Panc1 (cell line): Measurements from ENCODE around the gene NUP93. TPM values are rescaled to one million over a fixed set of nuclear protein-coding genes. Genes with fewer than 3 reads are reported as not detected.

Experiments
- ATAC-seq: fragments of 200-7000 bp; cut with Tn5 transposase; 2 replicates; pipeline ENCODE4 v1.9.1; 2020; ENCODE audit warnings: mild to moderate bottlenecking, moderate library complexity
- BruUV-seq: library from RNA; stranded (reverse); fragments of 400-500 nt; replicated peaks from 2 replicates; lab custom pipeline; 2021; lab: Mats Ljungman, UMichigan
- CTCF ChIA-PET: fragments of 300-600 bp; sonication (Branson Sonifier 250); formaldehyde crosslinking; loops from one replicate; lab custom pipeline; 2022; ENCODE audit warnings: antibody characterized with exemption; lab: Charles Lee
- POLR2A ChIA-PET: fragments of 300-600 bp; sonication (Branson Sonifier 250); formaldehyde crosslinking; loops from one replicate; lab custom pipeline; 2022; ENCODE audit warnings: antibody characterized with exemption; lab: Charles Lee
- DNase-seq: peaks from one replicate; pipeline ENCODE4 v3.0.0-alpha.2; 2010; ENCODE audit warnings: low read depth, low spot score
- H3K27ac ChIP-seq: 2 replicates; pipeline ENCODE4 v1.5.1; 2011; ENCODE audit warnings: mild to moderate bottlenecking, low read length, inconsistent platforms
- H3K27me3 ChIP-seq: fragments of 200-500 bp; sonication (Bioruptor generic); 2 replicates; pipeline ENCODE4 v1.6.0; 2014; ENCODE audit warnings: low read length, inconsistent platforms; ENCODE audit not compliant: control insufficient read depth, insufficient read depth
- H3K36me3 ChIP-seq: fragments of 200-500 bp; sonication (Bioruptor generic); 2 replicates; pipeline ENCODE4 v1.5.1; 2014; ENCODE audit warnings: inconsistent platforms, mild to moderate bottlenecking, low read length, moderate library complexity; ENCODE audit not compliant: control insufficient read depth, insufficient read depth
- H3K4me1 ChIP-seq: 2 replicates; pipeline ENCODE4 v1.5.1; 2011; ENCODE audit warnings: inconsistent platforms, mild to moderate bottlenecking, low read length, moderate library complexity; ENCODE audit not compliant: control insufficient read depth, insufficient read depth
- H3K4me3 ChIP-seq, 2 experiments: 2 replicates each; pipeline ENCODE4 v1.5.1; 2011 to 2012; ENCODE audit warnings: low read depth in 2 of 2, low read length in 2 of 2, mild to moderate bottlenecking in 2 of 2, inconsistent platforms in 1 of 2, moderate library complexity in 1 of 2
- H3K9me3 ChIP-seq: fragments of 200-500 bp; sonication (Bioruptor generic); 2 replicates; pipeline ENCODE4 v1.5.1; 2014; ENCODE audit warnings: low read depth, mild to moderate bottlenecking, inconsistent platforms, low read length, moderate library complexity; ENCODE audit not compliant: control insufficient read depth, insufficient read depth
- POLR2AphosphoS5 ChIP-seq: IDR thresholded peaks from 2 replicates; pipeline ENCODE4 v1.6.1; 2012; ENCODE audit warnings: mild to moderate bottlenecking, low read depth, low read length, moderate library complexity
- SIN3A ChIP-seq: IDR thresholded peaks from 2 replicates; pipeline ENCODE4 v1.6.1; 2012; ENCODE audit warnings: low read depth, mild to moderate bottlenecking, low read length, moderate library complexity, borderline replicate concordance; ENCODE audit not compliant: insufficient read depth
- TCF7L2 ChIP-seq: IDR thresholded peaks from 2 replicates; pipeline ENCODE4 v1.6.1; 2011; ENCODE audit warnings: mild to moderate bottlenecking, low read depth, low read length, inconsistent platforms
- in situ Hi-C: cut with HindIII; loops from 2 replicates; pipeline ENCODE4 v1.10.0; 2016; ENCODE audit warnings: low sequenced_read_pairs, low pct_unique_long_range_greater_than_20kb
- intact Hi-C: fragments of 100-400 bp; cut with micrococcal nuclease; formaldehyde crosslinking; loops from one replicate; pipeline ENCODE4 v1.10.0; 2022; ENCODE audit not compliant: unreplicated experiment
- total RNA-seq: library from RNA; stranded (reverse); gene quantifications from one replicate; pipeline ENCODE4 v1.2.1, GENCODE V29; 2021; ENCODE audit not compliant: unreplicated experiment
- TF ChIP-seq, protein P1 (sequence below), 2 experiments: IDR thresholded peaks; 2 replicates each; pipeline ENCODE4 v1.6.1; 2011 to 2012; ENCODE audit warnings: low read depth in 2 of 2, control low read depth in 1 of 2, low read length in 1 of 2, mild to moderate bottlenecking in 1 of 2, moderate library complexity in 1 of 2; ENCODE audit not compliant: insufficient read depth in 1 of 2
- TF ChIP-seq, protein P2 (sequence below): fragments of 450-650 bp; IDR thresholded peaks from 2 replicates; pipeline ENCODE4 v1.5.1; 2017; ENCODE audit warnings: mild to moderate bottlenecking

Gene NUP93
- total RNA-seq, 1 experiment from 2014 or later = 88.5 TPM

DNA sequence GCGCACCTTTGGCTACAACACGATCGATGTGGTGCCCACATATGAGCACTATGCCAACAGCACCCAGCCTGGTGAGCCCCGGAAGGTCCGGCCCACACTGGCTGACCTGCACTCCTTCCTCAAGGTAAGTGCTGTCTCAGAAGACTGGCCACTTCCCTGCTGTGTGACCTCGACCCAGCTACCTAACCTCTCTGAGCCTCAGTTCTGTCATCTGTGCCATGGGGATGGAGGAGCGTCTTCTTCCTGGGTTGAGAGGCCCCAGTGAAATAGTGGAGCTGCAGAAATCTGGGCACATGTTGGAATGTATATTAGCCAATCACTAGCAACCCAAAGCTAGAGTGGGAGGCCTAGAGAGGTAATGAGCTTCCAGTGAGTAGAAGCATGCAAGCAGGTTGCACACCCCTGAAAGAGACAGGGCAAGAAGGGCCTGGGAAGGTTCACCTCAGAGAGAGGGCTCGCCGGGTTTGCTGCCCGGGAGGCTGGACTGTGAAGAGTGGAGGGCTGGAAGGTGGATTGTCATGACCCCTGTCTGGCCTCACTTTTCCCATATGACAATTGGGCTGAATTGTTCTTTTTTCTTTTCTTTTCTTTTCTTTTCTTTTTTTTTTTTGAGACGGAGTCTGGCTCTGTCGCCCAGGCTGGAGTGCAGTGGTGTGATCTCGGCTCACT, 135.6 kb downstream of the NUP93 start:
- H3K9me3 ChIP-seq = no peaks in the 10 kb centered on the region
- H3K27ac ChIP-seq = no peak overlapping the region
- POLR2A ChIA-PET = no interaction called here
- intact Hi-C loops = loop anchor here (10.0 kb wide), 1 partner anchor 429 kb away; no protein-coding TSS in a partner anchor
- no peaks in the 10 kb centered on the region for H3K27me3 ChIP-seq
- H3K4me3 ChIP-seq = no peak overlapping the region
- no peak for DNase-seq
- TF ChIP-seq TCF7L2 (no peak), SIN3A (no peak), POLR2AphosphoS5 (no peak)
- TF ChIP-seq, protein P1, sequence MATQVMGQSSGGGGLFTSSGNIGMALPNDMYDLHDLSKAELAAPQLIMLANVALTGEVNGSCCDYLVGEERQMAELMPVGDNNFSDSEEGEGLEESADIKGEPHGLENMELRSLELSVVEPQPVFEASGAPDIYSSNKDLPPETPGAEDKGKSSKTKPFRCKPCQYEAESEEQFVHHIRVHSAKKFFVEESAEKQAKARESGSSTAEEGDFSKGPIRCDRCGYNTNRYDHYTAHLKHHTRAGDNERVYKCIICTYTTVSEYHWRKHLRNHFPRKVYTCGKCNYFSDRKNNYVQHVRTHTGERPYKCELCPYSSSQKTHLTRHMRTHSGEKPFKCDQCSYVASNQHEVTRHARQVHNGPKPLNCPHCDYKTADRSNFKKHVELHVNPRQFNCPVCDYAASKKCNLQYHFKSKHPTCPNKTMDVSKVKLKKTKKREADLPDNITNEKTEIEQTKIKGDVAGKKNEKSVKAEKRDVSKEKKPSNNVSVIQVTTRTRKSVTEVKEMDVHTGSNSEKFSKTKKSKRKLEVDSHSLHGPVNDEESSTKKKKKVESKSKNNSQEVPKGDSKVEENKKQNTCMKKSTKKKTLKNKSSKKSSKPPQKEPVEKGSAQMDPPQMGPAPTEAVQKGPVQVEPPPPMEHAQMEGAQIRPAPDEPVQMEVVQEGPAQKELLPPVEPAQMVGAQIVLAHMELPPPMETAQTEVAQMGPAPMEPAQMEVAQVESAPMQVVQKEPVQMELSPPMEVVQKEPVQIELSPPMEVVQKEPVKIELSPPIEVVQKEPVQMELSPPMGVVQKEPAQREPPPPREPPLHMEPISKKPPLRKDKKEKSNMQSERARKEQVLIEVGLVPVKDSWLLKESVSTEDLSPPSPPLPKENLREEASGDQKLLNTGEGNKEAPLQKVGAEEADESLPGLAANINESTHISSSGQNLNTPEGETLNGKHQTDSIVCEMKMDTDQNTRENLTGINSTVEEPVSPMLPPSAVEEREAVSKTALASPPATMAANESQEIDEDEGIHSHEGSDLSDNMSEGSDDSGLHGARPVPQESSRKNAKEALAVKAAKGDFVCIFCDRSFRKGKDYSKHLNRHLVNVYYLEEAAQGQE (IDR thresholded peaks at IDR 0.05; ENCODE audit: insufficient read depth in 1 of 2, low read depth in 2 of 2, low read length in 1 of 2) = no peak
- TF ChIP-seq, protein P2, sequence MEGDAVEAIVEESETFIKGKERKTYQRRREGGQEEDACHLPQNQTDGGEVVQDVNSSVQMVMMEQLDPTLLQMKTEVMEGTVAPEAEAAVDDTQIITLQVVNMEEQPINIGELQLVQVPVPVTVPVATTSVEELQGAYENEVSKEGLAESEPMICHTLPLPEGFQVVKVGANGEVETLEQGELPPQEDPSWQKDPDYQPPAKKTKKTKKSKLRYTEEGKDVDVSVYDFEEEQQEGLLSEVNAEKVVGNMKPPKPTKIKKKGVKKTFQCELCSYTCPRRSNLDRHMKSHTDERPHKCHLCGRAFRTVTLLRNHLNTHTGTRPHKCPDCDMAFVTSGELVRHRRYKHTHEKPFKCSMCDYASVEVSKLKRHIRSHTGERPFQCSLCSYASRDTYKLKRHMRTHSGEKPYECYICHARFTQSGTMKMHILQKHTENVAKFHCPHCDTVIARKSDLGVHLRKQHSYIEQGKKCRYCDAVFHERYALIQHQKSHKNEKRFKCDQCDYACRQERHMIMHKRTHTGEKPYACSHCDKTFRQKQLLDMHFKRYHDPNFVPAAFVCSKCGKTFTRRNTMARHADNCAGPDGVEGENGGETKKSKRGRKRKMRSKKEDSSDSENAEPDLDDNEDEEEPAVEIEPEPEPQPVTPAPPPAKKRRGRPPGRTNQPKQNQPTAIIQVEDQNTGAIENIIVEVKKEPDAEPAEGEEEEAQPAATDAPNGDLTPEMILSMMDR = no peak
- peaks cover 13% of the 10 kb centered on the region for H3K4me1 ChIP-seq
- no peaks in the 10 kb centered on the region for H3K36me3 ChIP-seq
- no peak for ATAC-seq
- no TSS peak for BruUV-seq
- in situ Hi-C loops = no loop called here
- CTCF ChIA-PET = interaction anchor here (1.3 kb wide), 1 partner anchor 98 kb away, joined by 3 read pairs; no protein-coding TSS in a partner anchor

DNA sequence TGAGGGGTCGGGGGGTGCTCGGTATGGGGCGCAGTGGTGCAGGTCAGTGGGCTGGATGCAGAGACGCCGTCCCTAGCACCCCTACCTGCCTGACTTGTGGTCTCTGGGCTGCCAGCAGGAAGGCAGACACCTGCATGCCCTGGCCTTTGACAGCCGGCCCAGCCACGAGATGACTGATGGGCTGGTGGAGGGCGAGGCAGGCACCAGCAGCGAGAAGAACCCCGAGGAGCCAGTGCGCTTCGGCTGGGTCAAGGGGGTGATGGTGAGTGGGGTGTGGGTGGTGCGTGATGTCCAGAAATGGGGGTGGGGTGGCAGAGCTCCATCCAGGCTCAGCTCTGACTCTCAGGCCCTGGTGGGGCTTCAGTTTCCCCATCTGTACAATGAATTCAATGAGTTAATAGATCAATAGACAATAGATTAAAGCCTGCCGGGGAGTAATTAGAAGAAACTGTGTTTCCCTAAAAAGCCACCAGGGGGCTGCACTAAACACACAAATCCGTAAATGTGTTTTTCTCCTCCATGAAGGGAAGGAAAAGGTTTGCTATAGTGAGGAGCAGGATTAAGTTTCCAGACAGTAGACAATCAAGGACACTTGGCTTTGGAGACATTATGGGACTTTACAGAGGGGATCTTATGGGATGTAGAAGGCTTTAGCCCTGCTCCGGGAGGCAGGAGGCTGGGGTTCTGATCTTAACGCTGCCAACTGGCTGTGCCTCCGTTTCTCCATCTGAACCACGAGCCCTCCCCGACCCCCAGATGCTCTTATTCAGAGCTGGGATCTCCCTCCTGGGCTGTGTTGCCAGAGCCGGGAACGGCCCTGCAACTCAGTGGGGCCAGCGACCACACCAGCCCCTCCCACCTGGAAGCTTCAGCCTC, 137.3 kb downstream of the NUP93 start:
- POLR2A ChIA-PET = no interaction called here
- in situ Hi-C loops (no loop called here), intact Hi-C loops (loop anchor here (10.0 kb wide), 1 partner anchor 428 kb away; no protein-coding TSS in a partner anchor)
- no TSS peak for BruUV-seq
- no peaks in the 10 kb centered on the region for H3K4me1 ChIP-seq
- no peaks in the 10 kb centered on the region for H3K36me3 ChIP-seq
- CTCF ChIA-PET = interaction anchor here (0.7 to 1.3 kb wide), 3 partner anchors 71 to 178 kb away, joined by 3 read pairs; no protein-coding TSS in a partner anchor
- H3K27me3 ChIP-seq = no peaks in the 10 kb centered on the region
- no peak overlapping the region for H3K4me3 ChIP-seq
- TF ChIP-seq POLR2AphosphoS5 (no peak), SIN3A (no peak), TCF7L2 (no peak)
- TF ChIP-seq, protein P2 = peak; percentile 79
- TF ChIP-seq, protein P1 (IDR thresholded peaks at IDR 0.05; ENCODE audit: insufficient read depth in 1 of 2, low read depth in 2 of 2, low read length in 1 of 2) = no peak
- 0 out of 2 replicates have a peak, but pooled peaks have one; percentile 19 for ATAC-seq
- no peaks in the 10 kb centered on the region for H3K9me3 ChIP-seq
- DNase-seq = no peak
- H3K27ac ChIP-seq = peak overlapping the region; percentile 17; the same call in 1 of the 2 replicates
